ENCODE data around the gene EDIL3.

Gene EDIL3

GRCh38 chr5:83942155-83942554, 442.5 kb downstream of the EDIL3 start:
- no peak for DNase-seq

- no peak for DNase-seq
These were observed 446.8 kb downstream of the EDIL3 start for GRCh38 chr5:83937837-83938236.

- no peak for DNase-seq
These were observed 452.7 kb downstream of the EDIL3 start for GRCh38 chr5:83931969-83932368.

- peak; percentile 57 for DNase-seq
These were observed 457.4 kb downstream of the EDIL3 start for GRCh38 chr5:83927140-83927733.

- DNase-seq: no peak
These were observed 458.7 kb downstream of the EDIL3 start for GRCh38 chr5:83925955-83926337.

GRCh38 chr5:83925321-83925954, 459.2 kb downstream of the EDIL3 start:
- DNase-seq: no peak

- no peak for DNase-seq
These were observed 459.8 kb downstream of the EDIL3 start for GRCh38 chr5:83924891-83925290.

GRCh38 chr5:83924171-83924570, 460.5 kb downstream of the EDIL3 start:
- DNase-seq: no peak

- no peak for DNase-seq
These were observed 462.0 kb downstream of the EDIL3 start for GRCh38 chr5:83922699-83923098.

- no peak for DNase-seq
These were observed 462.9 kb downstream of the EDIL3 start for GRCh38 chr5:83921666-83922193.

- no peak for DNase-seq
These were observed 465.3 kb downstream of the EDIL3 start for GRCh38 chr5:83919071-83920041.

- no peak for DNase-seq
These were observed 467.3 kb downstream of the EDIL3 start for GRCh38 chr5:83917261-83917908.

- no peak for DNase-seq
These were observed 469.8 kb downstream of the EDIL3 start for GRCh38 chr5:83914662-83915418.

- no peak for DNase-seq
These were observed 470.5 kb downstream of the EDIL3 start for GRCh38 chr5:83914199-83914598.

- no peak for DNase-seq
These were observed 471.1 kb downstream of the EDIL3 start for GRCh38 chr5:83913593-83913992.

- DNase-seq: no peak
These were observed 473.2 kb downstream of the EDIL3 start for GRCh38 chr5:83911367-83911919.

GRCh38 chr5:83900306-83900705, 484.4 kb downstream of the EDIL3 start:
- no peak for DNase-seq

- no peak for DNase-seq
These were observed 485.2 kb downstream of the EDIL3 start for GRCh38 chr5:83899326-83899970.

GRCh38 chr5:83895860-83896259, 488.8 kb downstream of the EDIL3 start:
- no peak for DNase-seq

- no peak for DNase-seq
These were observed 493.4 kb downstream of the EDIL3 start for GRCh38 chr5:83891261-83891660.
